ENCODE results near the gene GPR179. TPM values are rescaled to one million over a fixed set of nuclear protein-coding genes. Genes with fewer than 3 reads are reported as not detected.

GPR179 gene
- total RNA-seq, 6 experiments from 2014 or later = 0.07 to 0.22 TPM; not detected in 4

DNA sequence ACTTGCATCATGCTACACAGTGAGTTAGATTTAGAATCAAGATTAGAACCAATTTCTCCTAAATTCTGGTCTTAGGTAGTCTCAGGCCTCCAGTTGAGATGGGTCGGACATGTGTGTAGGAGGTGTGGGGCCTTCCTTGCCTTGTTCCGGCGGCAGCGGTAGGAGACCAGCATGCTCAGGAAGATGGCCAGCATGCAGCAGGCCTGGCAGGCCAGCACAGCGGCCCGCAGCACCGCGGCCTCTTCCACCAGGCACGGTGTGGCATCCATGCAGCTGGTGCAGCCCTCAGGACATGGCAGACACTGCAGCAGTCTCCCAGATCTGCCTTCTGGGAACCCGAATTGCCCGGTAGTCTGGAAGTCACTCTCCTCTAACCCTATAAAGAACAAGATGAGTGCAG is 6.9 kb downstream of the GPR179 start:
- H3K4me3 ChIP-seq = no peak overlapping the region
- H3K27me3 ChIP-seq = no peaks in the 10 kb centered on the region
- ATAC-seq (no peak), DNase-seq (no peak)
- no peak for TF ChIP-seq CTCF (IDR thresholded peaks at IDR 0.05)
- no peak for TF ChIP-seq POLR2A (IDR thresholded peaks at IDR 0.05)
- H3K27ac ChIP-seq = no peak overlapping the region
- no peaks in the 10 kb centered on the region for H3K36me3 ChIP-seq
- WGBS (ENCODE audit: insufficient coverage, low coverage, low lambda C conversion rate, missing lambda C conversion rate) = 97% methylated on average over 6 of the region's 11 CpGs
- H3K9me3 ChIP-seq = no peaks in the 10 kb centered on the region
- H3K4me1 ChIP-seq = no peaks in the 10 kb centered on the region
- intact Hi-C loops (cut with DNase I) = no loop called here

- no peaks in the 10 kb centered on the region for H3K36me3 ChIP-seq
- no peak overlapping the region for H3K4me3 ChIP-seq
- H3K27me3 ChIP-seq = no peaks in the 10 kb centered on the region
- H3K27ac ChIP-seq = no peak overlapping the region
- intact Hi-C loops (cut with DNase I) = no loop called here
- 82% methylated on average over 6 of the region's 30 CpGs for WGBS (ENCODE audit: insufficient coverage, low coverage, low lambda C conversion rate, missing lambda C conversion rate)
- H3K9me3 ChIP-seq = no peaks in the 10 kb centered on the region
- TF ChIP-seq POLR2A (IDR thresholded peaks at IDR 0.05) (no peak), CTCF (IDR thresholded peaks at IDR 0.05) (no peak)
- no peak for ATAC-seq
- H3K4me1 ChIP-seq = no peaks in the 10 kb centered on the region
- DNase-seq = no peak
Measured at GRCh38 chr17:38334480-38335364, 9.0 kb downstream of the GPR179 start.

DNA sequence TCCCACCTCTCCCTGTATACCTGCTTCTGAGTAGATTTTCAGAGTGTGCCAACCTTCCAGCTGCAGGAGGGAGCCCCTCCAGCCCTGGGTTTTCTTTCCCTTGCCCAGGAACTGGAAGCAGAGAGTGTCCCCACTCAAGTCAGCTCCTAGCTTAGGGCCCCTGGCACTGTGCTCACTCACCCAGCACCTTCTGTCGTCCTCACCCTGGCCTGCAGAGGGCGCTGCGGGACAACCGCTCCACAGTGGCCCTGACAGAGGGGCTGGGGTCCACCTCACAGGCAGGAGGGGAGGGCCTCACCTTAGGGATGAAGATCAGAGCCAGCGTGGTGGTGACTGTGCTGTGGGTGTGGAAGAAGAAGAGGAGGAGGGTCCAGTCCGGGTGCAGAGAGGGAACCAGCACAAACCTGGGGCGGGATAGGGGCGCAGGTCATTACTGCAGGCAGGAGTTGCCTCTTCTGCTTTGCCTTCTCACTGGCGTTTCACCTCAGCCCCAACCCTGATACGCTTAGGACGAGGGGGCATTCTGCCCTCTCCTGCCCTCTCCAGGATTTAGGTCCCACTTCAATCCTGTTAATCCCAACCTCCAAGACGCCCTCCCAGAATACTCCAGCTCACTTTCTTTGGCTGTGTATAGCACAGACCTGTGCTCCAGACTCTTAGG is 10.0 kb downstream of the GPR179 start:
- intact Hi-C loops (cut with DNase I) = no loop called here
- Histone ChIP-seq H3K4me3 (no peak overlapping the region), H3K36me3 (no peaks in the 10 kb centered on the region), H3K27me3 (no peaks in the 10 kb centered on the region), H3K4me1 (no peaks in the 10 kb centered on the region), H3K9me3 (no peaks in the 10 kb centered on the region), H3K27ac (no peak overlapping the region)
- DNase-seq (peak in 2 of 3 donors; percentile 37 to 50), ATAC-seq (peak; percentile 28 to 57 (median 46))
- TF ChIP-seq POLR2A (IDR thresholded peaks at IDR 0.05) (no peak), CTCF (IDR thresholded peaks at IDR 0.05) (peak; percentile 33 to 54 (median 38))
- WGBS (ENCODE audit: insufficient coverage, low coverage, low lambda C conversion rate, missing lambda C conversion rate) = 0% methylated on average over 4 of the region's 12 CpGs

DNA sequence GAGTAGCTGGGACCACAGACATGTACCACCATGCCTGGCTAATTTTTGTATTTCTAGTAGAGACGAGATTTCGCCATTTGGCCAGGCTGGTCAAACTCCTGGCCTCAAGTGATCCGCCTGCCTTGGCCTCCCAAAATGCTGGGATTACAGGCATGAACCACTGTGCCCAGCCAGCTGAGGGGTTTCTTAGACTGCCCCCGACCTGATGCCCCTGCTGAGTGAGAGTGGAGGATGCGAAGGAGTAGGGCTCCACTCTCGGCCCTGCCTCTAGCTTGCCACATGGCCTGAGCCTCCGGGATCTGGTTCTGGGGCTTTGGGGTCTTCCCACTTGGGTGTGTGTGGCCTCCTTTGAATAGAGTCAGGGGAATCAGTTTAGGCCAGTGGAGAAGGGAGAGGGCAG is 11.0 kb downstream of the GPR179 start:
- H3K9me3 ChIP-seq = no peaks in the 10 kb centered on the region
- H3K4me3 ChIP-seq = no peak overlapping the region
- H3K4me1 ChIP-seq = no peaks in the 10 kb centered on the region
- intact Hi-C loops (cut with DNase I) = no loop called here
- no peaks in the 10 kb centered on the region for H3K36me3 ChIP-seq
- TF ChIP-seq CTCF (IDR thresholded peaks at IDR 0.05) = no peak
- TF ChIP-seq POLR2A (IDR thresholded peaks at IDR 0.05) = no peak
- 62% methylated on average over 2 of the region's 7 CpGs for WGBS (ENCODE audit: insufficient coverage, low coverage, low lambda C conversion rate, missing lambda C conversion rate)
- ATAC-seq (no peak), DNase-seq (peak in 1 of 3 donors; percentile 36)
- H3K27ac ChIP-seq = no peak overlapping the region
- H3K27me3 ChIP-seq = no peaks in the 10 kb centered on the region
